Lung (tissue), 11 donors: ENCODE results near the gene LASP1NB.

Experiments
- ATAC-seq: fragments of 200-7000 bp; cut with Tn5 transposase; one replicate; pipeline ENCODE4 v1.9.1; 2020; ENCODE audit warnings: moderate number of reproducible peaks; ENCODE audit not compliant: insufficient read depth, low FRiP score
- DNase-seq, 3 donors: peaks; one replicate each; pipeline ENCODE4 v3.0.0-alpha.2; 2013 to 2017
- H3K27ac ChIP-seq, 2 donors: one replicate each; pipeline ENCODE4 v1.5.1; 2013; ENCODE audit warnings: mild to moderate bottlenecking in 2 of 2, moderate library complexity in 2 of 2, control low read depth in 1 of 2, inconsistent platforms in 1 of 2, low read depth in 1 of 2, low read length in 1 of 2
- H3K27me3 ChIP-seq, 3 donors: one replicate each; pipeline ENCODE4 v1.5.1; 2013; ENCODE audit warnings: low read length in 2 of 3; ENCODE audit not compliant: control insufficient read depth in 3 of 3, insufficient read depth in 3 of 3
- H3K36me3 ChIP-seq, 4 donors: one replicate each; pipeline ENCODE4 v1.5.1; 2013; ENCODE audit warnings: low read length in 4 of 4, mild to moderate bottlenecking in 1 of 4, moderate library complexity in 1 of 4; ENCODE audit not compliant: control insufficient read depth in 4 of 4, insufficient read depth in 4 of 4
- H3K4me1 ChIP-seq, 5 donors: one replicate each; pipeline ENCODE4 v1.5.1; 2013; ENCODE audit warnings: low read length in 5 of 5, mild to moderate bottlenecking in 2 of 5, moderate library complexity in 1 of 5; ENCODE audit not compliant: control insufficient read depth in 5 of 5, insufficient read depth in 5 of 5
- H3K4me3 ChIP-seq: one replicate; pipeline ENCODE4 v1.5.1; 2013; ENCODE audit warnings: mild to moderate bottlenecking, control low read depth, moderate library complexity
- H3K9ac ChIP-seq, 2 donors: one replicate each; pipeline ENCODE4 v1.5.1; 2013; ENCODE audit warnings: low read length in 2 of 2, control low read depth in 1 of 2; ENCODE audit not compliant: insufficient read depth in 1 of 2
- H3K9me3 ChIP-seq, 4 donors: one replicate each; pipeline ENCODE4 v1.5.1; 2013; ENCODE audit warnings: low read length in 3 of 4, mild to moderate bottlenecking in 1 of 4, moderate library complexity in 1 of 4; ENCODE audit not compliant: control insufficient read depth in 4 of 4, insufficient read depth in 3 of 4
- CTCF ChIP-seq: IDR thresholded peaks from 2 replicates; pipeline ENCODE4 v1.5.1; 2012; ENCODE audit warnings: mild to moderate bottlenecking; ENCODE audit errors: control extremely low read depth, extremely low read depth
- WGBS, 2 donors: extraction: QIAGEN DNeasy Blood & Tissue Kit; methylation state at CpG; one replicate each; pipeline ENCODE4 v1.1.7; 2013; 5-methylcytosine and 5-hydroxymethylcytosine counted together
- donor health status: control.
- donor health status: control.
- donor health status: Bipolar disorder and iron deficiency.
- donor health status: healthy.
- donor health status: DM: yes; HTN: yes; CAD: no.

LASP1NB gene

GRCh38 chr17:38916771-38917170 is 8.6 kb upstream of the LASP1NB start:
- Histone ChIP-seq H3K9me3 (no peaks in the 10 kb centered on the region), H3K4me1 (peaks cover 0 to 26% (median 6%) of the 10 kb centered on the region in 5 donors), H3K4me3 (no peak overlapping the region), H3K36me3 (peaks cover 0 to 66% (median 32%) of the 10 kb centered on the region in 4 donors), H3K27ac (peak overlapping the region in 1 of 2 donors; percentile 32), H3K9ac (no peak overlapping the region), H3K27me3 (no peaks in the 10 kb centered on the region)
- no peak for TF ChIP-seq CTCF
- DNase-seq (no peak), ATAC-seq (no peak)
- 81 to 85% methylated on average over 8 of the region's 8 CpGs for WGBS, 2 donors

GRCh38 chr17:38917259-38917658 is 8.2 kb upstream of the LASP1NB start:
- Histone ChIP-seq H3K36me3 (peaks cover 0 to 66% (median 32%) of the 10 kb centered on the region in 4 donors), H3K27me3 (no peaks in the 10 kb centered on the region), H3K9ac (no peak overlapping the region), H3K27ac (peak overlapping the region in 1 of 2 donors; percentile 32), H3K9me3 (no peaks in the 10 kb centered on the region), H3K4me3 (no peak overlapping the region), H3K4me1 (peaks cover 0 to 22% (median 3%) of the 10 kb centered on the region in 5 donors)
- WGBS, 2 donors = 92 to 99% methylated on average over 3 of the region's 3 CpGs
- no peak for DNase-seq
- TF ChIP-seq CTCF = no peak
- no peak for ATAC-seq

- WGBS, 2 donors = 83 to 87% methylated on average over 37 of the region's 37 CpGs
- no peak for TF ChIP-seq CTCF
- Histone ChIP-seq H3K9me3 (no peaks in the 10 kb centered on the region), H3K36me3 (peaks cover 0 to 62% (median 32%) of the 10 kb centered on the region in 4 donors), H3K27me3 (no peaks in the 10 kb centered on the region), H3K27ac (peak overlapping the region in 1 of 2 donors; percentile 15), H3K4me1 (peaks cover 3 to 16% (median 6%) of the 10 kb centered on the region in 5 donors), H3K9ac (no peak overlapping the region), H3K4me3 (no peak overlapping the region)
- DNase-seq (no peak), ATAC-seq (no peak)
Measured at GRCh38 chr17:38918129-38918913, 7.1 kb upstream of the LASP1NB start.
